K562 (cell line): ENCODE data around the gene TRAPPC12. TPM values are rescaled to one million over a fixed set of nuclear protein-coding genes. Genes with fewer than 3 reads are reported as not detected.

Experiments
- BRD4 ChIP-seq: fragments of 200-600 bp; sonication (generic); IDR thresholded peaks from 2 replicates; pipeline ENCODE4 v1.6.1; 2017; ENCODE audit warnings: inconsistent platforms
- EHMT2 ChIP-seq: fragments of 450-650 bp; IDR thresholded peaks from 2 replicates; pipeline ENCODE4 v1.6.1; 2018; ENCODE audit warnings: antibody characterized with exemption
- ILK ChIP-seq: fragments of 450-650 bp; IDR thresholded peaks from 2 replicates; pipeline ENCODE4 v1.6.1; 2016; ENCODE audit warnings: missing genetic modification characterization, low read depth, mild to moderate bottlenecking, missing compliant biosample characterization, moderate library complexity, borderline replicate concordance
- KDM5B ChIP-seq: fragments of 200-600 bp; sonication (generic); IDR thresholded peaks from 2 replicates; pipeline ENCODE4 v1.6.1; 2012; ENCODE audit warnings: low read depth, mild to moderate bottlenecking, moderate library complexity, low read length, control low read depth, inconsistent platforms; ENCODE audit not compliant: insufficient replicate concordance
- PHF8 ChIP-seq: fragments of 200-600 bp; sonication (generic); IDR thresholded peaks from 2 replicates; pipeline ENCODE4 v1.6.1; 2012; ENCODE audit warnings: mixed run types, mild to moderate bottlenecking, inconsistent platforms, low read length, moderate library complexity, borderline replicate concordance
- PRPF4 ChIP-seq: fragments of 200-400 bp; formaldehyde crosslinking; IDR thresholded peaks from one replicate; pipeline ENCODE4 v1.6.1; 2017; ENCODE audit warnings: low read length, low read depth, mild to moderate bottlenecking; ENCODE audit not compliant: insufficient read depth, poor library complexity, severe bottlenecking
- PTBP1 ChIP-seq: fragments of 200-400 bp; formaldehyde crosslinking; IDR thresholded peaks from 2 replicates; pipeline ENCODE4 v1.6.1; 2017; ENCODE audit warnings: low read depth, low read length
- PTRF ChIP-seq: fragments of 450-650 bp; IDR thresholded peaks from 2 replicates; pipeline ENCODE4 v1.6.1; 2016; ENCODE audit warnings: mild to moderate bottlenecking, missing genetic modification characterization, missing compliant biosample characterization
- RREB1 ChIP-seq: fragments of 250-450 bp; sonication (Bioruptor Pico); IDR thresholded peaks from 2 replicates; pipeline ENCODE4 v1.4.0; 2020
- SMAD4 ChIP-seq: fragments of 250-450 bp; sonication (Bioruptor Pico); conservative IDR thresholded peaks from 2 replicates; pipeline ENCODE4 v1.8.0; 2021; ENCODE audit warnings: inconsistent platforms, mild to moderate bottlenecking, moderate library complexity
- SMARCE1 ChIP-seq: fragments of 450-650 bp; IDR thresholded peaks from 2 replicates; pipeline ENCODE4 v1.7.1; 2016; ENCODE audit warnings: mild to moderate bottlenecking
- STAG1 ChIP-seq: sonication (generic); formaldehyde crosslinking; IDR thresholded peaks from 2 replicates; pipeline ENCODE4 v1.5.0; 2020; ENCODE audit warnings: missing genetic modification reagents, borderline replicate concordance
- U2AF2 ChIP-seq: fragments of 200-400 bp; formaldehyde crosslinking; optimal IDR thresholded peaks from 2 replicates; pipeline ENCODE3; 2017; ENCODE audit warnings: low read depth, mild to moderate bottlenecking, low read length
- UBTF ChIP-seq, 2 experiments: IDR thresholded peaks; 2 replicates each; pipeline ENCODE4 v1.6.1; 2012; ENCODE audit warnings: improper control_type of control experiment in 2 of 2, low read depth in 2 of 2, low read length in 2 of 2, borderline replicate concordance in 1 of 2
- polyA plus RNA-seq, 8 experiments: library from polyadenylated mRNA; depleted of rRNA in 4 of 8; stranded (reverse) in 5 of 8; unstranded in 3 of 8; fragments of >200 nt; fragmentation: Nextera tagmentation in 2 of 8; fragmentation: Illumina TruSeq in 1 of 8; extraction: Ambion mirVana in 2 of 8; extraction: Trizol in 1 of 8; gene quantifications; 2 replicates each; pipeline versions ENCODE4 v1.2.1 to v1.2.3, GENCODE V29; 2011 to 2014; ENCODE audit warnings: inconsistent platforms in 1 of 8, missing spikeins in 1 of 8
- total RNA-seq, 7 experiments: library from RNA; depleted of rRNA in 6 of 7; stranded (reverse); fragments of >200 nt in 6 of 7; fragmentation: Illumina TruSeq in 2 of 7; extraction: Trizol in 2 of 7; gene quantifications; 2 replicates each; pipeline versions ENCODE4 v1.2.1 to v1.2.3, GENCODE V29; 2011 to 2021; ENCODE audit warnings: low replicate concordance in 1 of 7
- TF ChIP-seq, protein P1 (sequence below): sonication (generic); formaldehyde crosslinking; IDR thresholded peaks from 2 replicates; pipeline ENCODE4 v1.8.0; 2022; ENCODE audit warnings: mild to moderate bottlenecking, missing genetic modification reagents

Gene TRAPPC12
- total and polyA plus RNA-seq, 9 of the 15 experiments (the other 6 are each of a cell fraction or from before 2014, with no cell fraction given), result 8.0 to 75.2 (median 39.1) TPM

GRCh38 chr2:3519255-3520205 lies 140.0 kb downstream of the TRAPPC12 start, which contains the start of gene ADI1 (continued):
- TF ChIP-seq, protein P1, sequence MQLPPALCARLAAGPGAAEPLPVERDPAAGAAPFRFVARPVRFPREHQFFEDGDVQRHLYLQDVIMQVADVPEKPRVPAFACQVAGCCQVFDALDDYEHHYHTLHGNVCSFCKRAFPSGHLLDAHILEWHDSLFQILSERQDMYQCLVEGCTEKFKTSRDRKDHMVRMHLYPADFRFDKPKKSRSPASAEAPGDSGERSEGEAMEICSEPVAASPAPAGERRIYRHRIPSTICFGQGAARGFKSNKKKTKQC, result 0 out of 2 replicates have a peak, but pooled peaks have one; percentile 48
- no peak for TF ChIP-seq U2AF2
- TF ChIP-seq KDM5B, result peak; percentile 83
- TF ChIP-seq STAG1 (CRISPR knock-in tag), result no peak
- no peak for TF ChIP-seq SMARCE1
- TF ChIP-seq BRD4, result peak; percentile 61; the same call in 1 of the 2 replicates
- peak; percentile 24; the same call in 1 of the 2 replicates for TF ChIP-seq RREB1 (CRISPR knock-in tag)
- TF ChIP-seq PHF8, result peak; percentile 83
- no peak for TF ChIP-seq PTRF
- TF ChIP-seq ILK (tag), result no peak
- TF ChIP-seq EHMT2, result no peak
- TF ChIP-seq UBTF (IDR thresholded peaks at IDR 0.05; ENCODE audit: borderline replicate concordance in 1 of 2, low read depth in 2 of 2, low read length in 2 of 2), result no peak
- TF ChIP-seq SMAD4, result peak; percentile 57; the same call in 1 of the 2 replicates
- no peak for TF ChIP-seq PTBP1
- TF ChIP-seq PRPF4, result no peak
